ENCODE data around the gene MREG. TPM values are rescaled to one million over a fixed set of nuclear protein-coding genes. Genes with fewer than 3 reads are reported as not detected.

Gene MREG
- total and polyA plus RNA-seq, 10 of the 15 experiments (the other 5 are each of a cell fraction or from before 2014, with no cell fraction given) = 6.9 to 45.0 (median 28.5) TPM

DNA sequence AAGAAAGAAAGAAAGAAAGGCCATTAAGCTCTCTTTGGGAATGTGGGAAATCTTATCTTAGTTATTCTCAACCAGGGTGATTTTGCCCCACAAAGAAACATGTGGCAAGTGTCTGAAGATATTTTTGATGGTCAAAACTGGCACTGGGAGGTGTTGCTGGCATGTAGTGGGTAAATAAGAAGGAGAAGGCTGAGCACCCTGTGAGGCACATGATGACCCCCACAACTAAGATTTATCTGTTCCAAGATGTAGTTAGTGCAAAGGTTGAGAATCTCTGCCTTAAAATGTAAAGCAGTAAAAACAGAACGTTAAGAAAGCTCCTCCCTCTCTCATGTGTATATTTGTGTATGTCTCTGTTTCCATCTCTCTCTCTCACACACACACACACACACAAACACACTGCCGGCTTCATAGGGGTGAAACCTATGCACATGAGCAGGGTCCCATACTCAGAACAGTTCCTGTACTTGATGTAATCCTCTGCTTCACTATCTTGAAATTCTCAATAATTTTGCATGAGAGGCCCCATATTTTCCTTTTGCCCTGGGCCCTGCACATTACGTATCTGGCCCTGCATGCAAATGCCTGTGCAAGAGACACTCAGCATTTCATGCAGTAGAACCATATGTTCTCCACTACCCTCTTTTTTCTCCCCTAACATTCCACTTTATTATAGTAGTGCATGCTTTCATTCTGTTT lies 94.3 kb downstream of the MREG start:
- DNase-seq (ENCODE audit: low read depth, low spot score) = no peak

More for the DNA sequence above, 94.3 kb downstream of the MREG start:
- ChIA-PET RAD21 (ENCODE audit: unreplicated experiment) (interaction anchor here (0.7 to 2.8 kb wide), 23 partner anchors 9 to 1088 kb away, joined by 3 to 17 read pairs (median 4); partner anchors contain the start of gene ATIC), POLR2A (interaction anchor here (0.6 to 0.7 kb wide), 2 partner anchors 14 to 622 kb away, joined by 3 to 4 read pairs; no protein-coding TSS in a partner anchor), CTCF (interaction anchor here (0.6 to 4.7 kb wide), 33 partner anchors 12 to 972 kb away, joined by 3 to 34 read pairs (median 5); partner anchors contain the start of gene ATIC), SMC1A (ENCODE audit: uncharacterized antibody, unreplicated experiment) (interaction anchor here (0.6 to 15.1 kb wide), 42 partner anchors 10 to 1102 kb away, joined by 3 to 185 read pairs (median 4); no protein-coding TSS in a partner anchor)
- Histone ChIP-seq H3K4me3 (no peak overlapping the region), H3K27ac (ENCODE audit: control insufficient read depth, insufficient read depth) (0 out of 2 replicates have a peak overlapping the region, but pooled peaks have one; percentile 27), H3K4me1 (ENCODE audit: control insufficient read depth, insufficient read depth, low read length) (peaks cover 25% of the 10 kb centered on the region), H3K9ac (ENCODE audit: control insufficient read depth, insufficient read depth, low read length) (no peak overlapping the region), H3K4me2 (ENCODE audit: control insufficient read depth, insufficient read depth) (peak overlapping the region; percentile 22; the same call in 1 of the 2 replicates), H3K27me3 (replicated peaks in 1 of 2; ENCODE audit: control insufficient read depth in 2 of 2, insufficient read depth in 2 of 2, low read length in 1 of 2) (no peaks in the 10 kb centered on the region), H3K36me3 (ENCODE audit: control insufficient read depth in 2 of 2, insufficient read depth in 2 of 2, low read length in 1 of 2) (no peaks in the 10 kb centered on the region), H3K9me3 (replicated peaks; ENCODE audit: control insufficient read depth, insufficient read depth, low read length) (peaks cover 1% of the 10 kb centered on the region; the same call in 1 of the 3 replicates), H4K20me1 (ENCODE audit: control insufficient read depth, insufficient read depth) (no peaks in the 10 kb centered on the region), H2AFZ (ENCODE audit: control insufficient read depth, low read depth, low read length) (peak overlapping the region; percentile 30; the same call in 1 of the 2 replicates), H3K79me2 (ENCODE audit: control insufficient read depth, insufficient read depth, low read length) (no peaks in the 10 kb centered on the region)
- in situ Hi-C loops (cut with MboI) = loop anchor here (25.0 kb wide), 1 partner anchor 457 kb away; no protein-coding TSS in a partner anchor
- intact Hi-C loops (cut with micrococcal nuclease; ENCODE audit: unreplicated experiment) = loop anchor here (1.0 to 5.0 kb wide), 9 partner anchors 37 to 1112 kb away; partner anchors contain the start of genes BARD1 and FN1
- 17% methylated on average over 3 of the region's 3 CpGs for WGBS (ENCODE audit: insufficient coverage, insufficient replicate concordance, low lambda C conversion rate, missing lambda C conversion rate)
- peak; percentile 3 for ATAC-seq
- no TSS peak for BruUV-seq (replicated peaks)
- TF ChIP-seq SREBF2 (IDR thresholded peaks at IDR 0.05; ENCODE audit: low read length) = no peak
- no peak for TF ChIP-seq CEBPB (IDR thresholded peaks at IDR 0.05; ENCODE audit: borderline replicate concordance in 1 of 2, low read depth in 2 of 2, low read length in 2 of 2)
- TF ChIP-seq, protein P1, sequence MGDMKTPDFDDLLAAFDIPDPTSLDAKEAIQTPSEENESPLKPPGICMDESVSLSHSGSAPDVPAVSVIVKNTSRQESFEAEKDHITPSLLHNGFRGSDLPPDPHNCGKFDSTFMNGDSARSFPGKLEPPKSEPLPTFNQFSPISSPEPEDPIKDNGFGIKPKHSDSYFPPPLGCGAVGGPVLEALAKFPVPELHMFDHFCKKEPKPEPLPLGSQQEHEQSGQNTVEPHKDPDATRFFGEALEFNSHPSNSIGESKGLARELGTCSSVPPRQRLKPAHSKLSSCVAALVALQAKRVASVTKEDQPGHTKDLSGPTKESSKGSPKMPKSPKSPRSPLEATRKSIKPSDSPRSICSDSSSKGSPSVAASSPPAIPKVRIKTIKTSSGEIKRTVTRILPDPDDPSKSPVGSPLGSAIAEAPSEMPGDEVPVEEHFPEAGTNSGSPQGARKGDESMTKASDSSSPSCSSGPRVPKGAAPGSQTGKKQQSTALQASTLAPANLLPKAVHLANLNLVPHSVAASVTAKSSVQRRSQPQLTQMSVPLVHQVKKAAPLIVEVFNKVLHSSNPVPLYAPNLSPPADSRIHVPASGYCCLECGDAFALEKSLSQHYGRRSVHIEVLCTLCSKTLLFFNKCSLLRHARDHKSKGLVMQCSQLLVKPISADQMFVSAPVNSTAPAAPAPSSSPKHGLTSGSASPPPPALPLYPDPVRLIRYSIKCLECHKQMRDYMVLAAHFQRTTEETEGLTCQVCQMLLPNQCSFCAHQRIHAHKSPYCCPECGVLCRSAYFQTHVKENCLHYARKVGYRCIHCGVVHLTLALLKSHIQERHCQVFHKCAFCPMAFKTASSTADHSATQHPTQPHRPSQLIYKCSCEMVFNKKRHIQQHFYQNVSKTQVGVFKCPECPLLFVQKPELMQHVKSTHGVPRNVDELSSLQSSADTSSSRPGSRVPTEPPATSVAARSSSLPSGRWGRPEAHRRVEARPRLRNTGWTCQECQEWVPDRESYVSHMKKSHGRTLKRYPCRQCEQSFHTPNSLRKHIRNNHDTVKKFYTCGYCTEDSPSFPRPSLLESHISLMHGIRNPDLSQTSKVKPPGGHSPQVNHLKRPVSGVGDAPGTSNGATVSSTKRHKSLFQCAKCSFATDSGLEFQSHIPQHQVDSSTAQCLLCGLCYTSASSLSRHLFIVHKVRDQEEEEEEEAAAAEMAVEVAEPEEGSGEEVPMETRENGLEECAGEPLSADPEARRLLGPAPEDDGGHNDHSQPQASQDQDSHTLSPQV (IDR thresholded peaks at IDR 0.05) = no peak
- TF ChIP-seq ASH2L (IDR thresholded peaks at IDR 0.05; ENCODE audit: borderline replicate concordance, low read depth) = no peak
- TF ChIP-seq, protein P2, sequence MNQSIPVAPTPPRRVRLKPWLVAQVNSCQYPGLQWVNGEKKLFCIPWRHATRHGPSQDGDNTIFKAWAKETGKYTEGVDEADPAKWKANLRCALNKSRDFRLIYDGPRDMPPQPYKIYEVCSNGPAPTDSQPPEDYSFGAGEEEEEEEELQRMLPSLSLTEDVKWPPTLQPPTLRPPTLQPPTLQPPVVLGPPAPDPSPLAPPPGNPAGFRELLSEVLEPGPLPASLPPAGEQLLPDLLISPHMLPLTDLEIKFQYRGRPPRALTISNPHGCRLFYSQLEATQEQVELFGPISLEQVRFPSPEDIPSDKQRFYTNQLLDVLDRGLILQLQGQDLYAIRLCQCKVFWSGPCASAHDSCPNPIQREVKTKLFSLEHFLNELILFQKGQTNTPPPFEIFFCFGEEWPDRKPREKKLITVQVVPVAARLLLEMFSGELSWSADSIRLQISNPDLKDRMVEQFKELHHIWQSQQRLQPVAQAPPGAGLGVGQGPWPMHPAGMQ (IDR thresholded peaks at IDR 0.05; ENCODE audit: borderline replicate concordance) = no peak
- TF ChIP-seq MTA3 (IDR thresholded peaks at IDR 0.05; ENCODE audit: borderline replicate concordance, low read length) = no peak
- TF ChIP-seq ZBTB40 (IDR thresholded peaks at IDR 0.05; ENCODE audit: borderline replicate concordance) = no peak
- no peak for TF ChIP-seq IRF4 (IDR thresholded peaks at IDR 0.05; ENCODE audit: low read depth, low read length)
- TF ChIP-seq SREBF1 (IDR thresholded peaks at IDR 0.05; ENCODE audit: low read length) = no peak
- no peak for TF ChIP-seq FOS (IDR thresholded peaks at IDR 0.05; ENCODE audit: borderline replicate concordance, extremely low read depth, insufficient read length)
- TF ChIP-seq MTA2 (IDR thresholded peaks at IDR 0.05; ENCODE audit: low read depth) = no peak
- no peak for TF ChIP-seq POLR2A (IDR thresholded peaks at IDR 0.05; ENCODE audit: low read depth, low read length)
- FAIRE-seq = no peak
